Spleen (tissue), 7 donors: ENCODE data around the gene TMEM132D.

ENCODE experiments used
- POLR2A ChIP-seq, 3 donors: fragments of 450-650 bp; IDR thresholded peaks; one replicate each; pipeline ENCODE4 v1.5.1; 2017; ENCODE audit warnings: antibody characterized with exemption in 3 of 3, mild to moderate bottlenecking in 1 of 3
- POLR2AphosphoS5 ChIP-seq, 3 donors: sonication (generic); formaldehyde crosslinking; IDR thresholded peaks; one replicate each; pipeline ENCODE4 v1.5.1; 2017; ENCODE audit warnings: antibody characterized with exemption in 3 of 3
- TF ChIP-seq, protein P1 (sequence below), 11 experiments: fragments of 200-600 bp in 7 of 11; fragments of 450-650 bp in 4 of 11; sonication (generic) in 4 of 11; IDR thresholded peaks in 8 of 11; conservative IDR thresholded peaks in 3 of 11; 1 replicate in 7 of 11; 2 replicates in 4 of 11; pipeline versions ENCODE4 v1.4.0 to v1.8.0; 2016 to 2021; ENCODE audit warnings: antibody characterized with exemption in 11 of 11, inconsistent platforms in 4 of 11, mild to moderate bottlenecking in 1 of 11
- donor health status: DM: no; HTN: no; CAD: no; lungs with moderate emphysema.
- donor health status: DM: no; HTN: no; CAD: no.
- donor health status: DM: no; HTN: no; CAD: no.

DNA sequence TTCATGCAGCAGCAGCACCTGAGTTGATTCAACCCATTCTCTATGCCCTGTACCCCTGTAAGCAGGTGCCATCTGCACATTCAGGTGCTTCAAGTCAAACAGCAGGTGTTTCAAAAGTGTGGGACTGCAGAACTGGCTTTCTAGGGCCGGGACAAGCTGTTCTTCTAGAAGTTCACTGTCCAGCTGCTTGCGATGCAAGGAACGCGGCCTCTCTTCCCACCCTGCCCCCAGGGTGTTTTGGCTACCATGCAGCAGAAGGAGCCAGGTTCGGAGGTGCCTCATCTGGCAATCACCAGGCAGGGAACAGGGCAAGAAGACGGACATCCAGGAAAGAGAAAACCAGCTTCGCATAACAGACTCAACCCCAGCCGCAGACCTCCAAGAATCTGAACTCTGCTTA, 35.2 kb downstream of the TMEM132D start:
- TF ChIP-seq POLR2A (IDR thresholded peaks at IDR 0.05) (no peak), POLR2AphosphoS5 (IDR thresholded peaks at IDR 0.05) (no peak)
- TF ChIP-seq, protein P1, sequence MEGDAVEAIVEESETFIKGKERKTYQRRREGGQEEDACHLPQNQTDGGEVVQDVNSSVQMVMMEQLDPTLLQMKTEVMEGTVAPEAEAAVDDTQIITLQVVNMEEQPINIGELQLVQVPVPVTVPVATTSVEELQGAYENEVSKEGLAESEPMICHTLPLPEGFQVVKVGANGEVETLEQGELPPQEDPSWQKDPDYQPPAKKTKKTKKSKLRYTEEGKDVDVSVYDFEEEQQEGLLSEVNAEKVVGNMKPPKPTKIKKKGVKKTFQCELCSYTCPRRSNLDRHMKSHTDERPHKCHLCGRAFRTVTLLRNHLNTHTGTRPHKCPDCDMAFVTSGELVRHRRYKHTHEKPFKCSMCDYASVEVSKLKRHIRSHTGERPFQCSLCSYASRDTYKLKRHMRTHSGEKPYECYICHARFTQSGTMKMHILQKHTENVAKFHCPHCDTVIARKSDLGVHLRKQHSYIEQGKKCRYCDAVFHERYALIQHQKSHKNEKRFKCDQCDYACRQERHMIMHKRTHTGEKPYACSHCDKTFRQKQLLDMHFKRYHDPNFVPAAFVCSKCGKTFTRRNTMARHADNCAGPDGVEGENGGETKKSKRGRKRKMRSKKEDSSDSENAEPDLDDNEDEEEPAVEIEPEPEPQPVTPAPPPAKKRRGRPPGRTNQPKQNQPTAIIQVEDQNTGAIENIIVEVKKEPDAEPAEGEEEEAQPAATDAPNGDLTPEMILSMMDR (IDR thresholded peaks at IDR 0.05 in 8 of 11, conservative IDR thresholded peaks at IDR 0.05 in 3 of 11): no peak
